ENCODE data around the gene MKNK1.

DNA sequence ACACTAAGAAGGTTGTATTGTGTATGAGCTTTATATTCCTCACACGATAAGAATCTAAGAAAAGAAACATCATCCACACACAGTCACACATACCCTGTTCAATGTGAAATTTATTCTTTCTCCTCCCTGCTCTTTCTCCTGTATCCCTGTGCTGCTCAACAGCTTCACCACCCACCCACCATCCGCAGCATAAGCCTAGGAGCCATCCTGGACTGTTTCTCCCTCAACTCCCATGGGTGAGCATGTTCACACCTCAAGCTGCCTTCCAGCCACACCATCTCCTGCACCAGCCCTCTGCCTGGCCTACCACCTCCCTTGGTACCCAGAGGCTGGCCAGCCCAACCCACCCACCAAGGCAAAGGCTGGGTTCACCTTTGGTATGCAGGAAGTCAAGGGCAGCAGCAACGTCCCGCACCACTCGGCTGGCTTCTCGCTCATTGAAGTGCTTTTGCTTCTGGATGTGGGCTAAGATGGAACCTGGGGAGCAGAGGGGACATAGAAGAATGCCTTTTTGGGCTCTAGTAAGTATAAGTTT, 32.3 kb downstream of the MKNK1 start:
- TF ChIP-seq, protein P1, sequence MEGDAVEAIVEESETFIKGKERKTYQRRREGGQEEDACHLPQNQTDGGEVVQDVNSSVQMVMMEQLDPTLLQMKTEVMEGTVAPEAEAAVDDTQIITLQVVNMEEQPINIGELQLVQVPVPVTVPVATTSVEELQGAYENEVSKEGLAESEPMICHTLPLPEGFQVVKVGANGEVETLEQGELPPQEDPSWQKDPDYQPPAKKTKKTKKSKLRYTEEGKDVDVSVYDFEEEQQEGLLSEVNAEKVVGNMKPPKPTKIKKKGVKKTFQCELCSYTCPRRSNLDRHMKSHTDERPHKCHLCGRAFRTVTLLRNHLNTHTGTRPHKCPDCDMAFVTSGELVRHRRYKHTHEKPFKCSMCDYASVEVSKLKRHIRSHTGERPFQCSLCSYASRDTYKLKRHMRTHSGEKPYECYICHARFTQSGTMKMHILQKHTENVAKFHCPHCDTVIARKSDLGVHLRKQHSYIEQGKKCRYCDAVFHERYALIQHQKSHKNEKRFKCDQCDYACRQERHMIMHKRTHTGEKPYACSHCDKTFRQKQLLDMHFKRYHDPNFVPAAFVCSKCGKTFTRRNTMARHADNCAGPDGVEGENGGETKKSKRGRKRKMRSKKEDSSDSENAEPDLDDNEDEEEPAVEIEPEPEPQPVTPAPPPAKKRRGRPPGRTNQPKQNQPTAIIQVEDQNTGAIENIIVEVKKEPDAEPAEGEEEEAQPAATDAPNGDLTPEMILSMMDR (IDR thresholded peaks at IDR 0.05; ENCODE audit: insufficient read depth, low read length), result no peak
- TF ChIP-seq REST (IDR thresholded peaks at IDR 0.05; ENCODE audit: insufficient replicate concordance, low read depth), result no peak
- no peak for TF ChIP-seq POLR2AphosphoS5 (IDR thresholded peaks at IDR 0.05; ENCODE audit: low read depth)
- no peak for TF ChIP-seq GABPA (IDR thresholded peaks at IDR 0.05; ENCODE audit: low read depth)
- no peak for TF ChIP-seq SPI1 (IDR thresholded peaks at IDR 0.05; ENCODE audit: borderline replicate concordance, low read depth)

Measured in HL-60 (cell line).